ENCODE data around the gene PCDHA3.

- TF ChIP-seq POLR2AphosphoS5 (IDR thresholded peaks at IDR 0.05; ENCODE audit: insufficient read depth in 1 of 2, low read depth in 1 of 2) (no peak), CTCF (IDR thresholded peaks at IDR 0.05) (no peak), POLR2A (IDR thresholded peaks at IDR 0.05) (no peak)
Observed at GRCh38 chr5:140835622-140836510, 35.0 kb downstream of the PCDHA3 start.

Measured in vagina (tissue), 2 donors.